ENCODE measurements around the gene LMNA.

- no peak for TF ChIP-seq POLR2AphosphoS5 (IDR thresholded peaks at IDR 0.05)
- no peak for TF ChIP-seq CTCF (IDR thresholded peaks at IDR 0.05 in 8 of 11, conservative IDR thresholded peaks at IDR 0.05 in 3 of 11)
These were observed 49.2 kb downstream of the LMNA start for GRCh38 chr1:156163712-156164111.

Data from spleen (tissue), 7 donors.